Measurements from ENCODE around the gene POU2AF3.
"Not testable (repeated sequence)": the region's sequence is repeated elsewhere in the genome, so short reads cannot be mapped to it uniquely, and the experiment has no call there.

Gene POU2AF3

GRCh38 chr11:111298413-111299100, at the start of gene POU2AF3:
Gene POU2AF3, plus strand, starts transcription at chr11:111298546. Its CDS starts 36 bp downstream, at chr11:111298582.
- no peak for DNase-seq (ENCODE audit: low read depth)

- no peak for DNase-seq (ENCODE audit: low read depth)
Measured at GRCh38 chr11:111250936-111251335, 47.4 kb upstream of the POU2AF3 start.

- DNase-seq (ENCODE audit: low read depth): no peak
Measured at GRCh38 chr11:111253131-111253530, 45.2 kb upstream of the POU2AF3 start.

GRCh38 chr11:111253630-111254029, 44.7 kb upstream of the POU2AF3 start:
- no peak for DNase-seq (ENCODE audit: low read depth)

GRCh38 chr11:111258046-111258445, 40.3 kb upstream of the POU2AF3 start:
- DNase-seq (ENCODE audit: low read depth): no peak

GRCh38 chr11:111259896-111260295, 38.5 kb upstream of the POU2AF3 start:
- DNase-seq (ENCODE audit: low read depth): peak; percentile 41

GRCh38 chr11:111260811-111261210, 37.5 kb upstream of the POU2AF3 start:
- DNase-seq (ENCODE audit: low read depth): peak; percentile 16

- no peak for DNase-seq (ENCODE audit: low read depth)
Measured at GRCh38 chr11:111264646-111265045, 33.7 kb upstream of the POU2AF3 start.

GRCh38 chr11:111265421-111265820, 32.9 kb upstream of the POU2AF3 start:
- DNase-seq (ENCODE audit: low read depth): no peak

- DNase-seq (ENCODE audit: low read depth): not testable (repeated sequence)
Measured at GRCh38 chr11:111268303-111268702, 30.0 kb upstream of the POU2AF3 start.

GRCh38 chr11:111269146-111269868, 29.0 kb upstream of the POU2AF3 start:
- peak; percentile 13 for DNase-seq (ENCODE audit: low read depth)

- DNase-seq (ENCODE audit: low read depth): no peak
Measured at GRCh38 chr11:111272420-111272819, 25.9 kb upstream of the POU2AF3 start.

- no peak for DNase-seq (ENCODE audit: low read depth)
Measured at GRCh38 chr11:111282562-111283075, 15.7 kb upstream of the POU2AF3 start.

- DNase-seq (ENCODE audit: low read depth): peak; percentile 83
Measured at GRCh38 chr11:111283945-111284481, 14.3 kb upstream of the POU2AF3 start.

- DNase-seq (ENCODE audit: low read depth): no peak
Measured at GRCh38 chr11:111285189-111286091, 12.9 kb upstream of the POU2AF3 start.

GRCh38 chr11:111291764-111292163, 6.6 kb upstream of the POU2AF3 start:
- no peak for DNase-seq (ENCODE audit: low read depth)

GRCh38 chr11:111292408-111292807, 5.9 kb upstream of the POU2AF3 start:
- DNase-seq (ENCODE audit: low read depth): not testable (repeated sequence)

GRCh38 chr11:111296196-111296595, 2.1 kb upstream of the POU2AF3 start:
- DNase-seq (ENCODE audit: low read depth): no peak

- no peak for DNase-seq (ENCODE audit: low read depth)
Measured at GRCh38 chr11:111297696-111298095, 650 bp upstream of the POU2AF3 start.

- peak; percentile 38 for DNase-seq (ENCODE audit: low read depth)
Measured at GRCh38 chr11:111299101-111300026, 1.0 kb downstream of the POU2AF3 start.

- no peak for DNase-seq (ENCODE audit: low read depth)
Measured at GRCh38 chr11:111300569-111300968, 2.2 kb downstream of the POU2AF3 start.
